Measurements from ENCODE around the gene IZUMO4.
A peak's percentile ranks its signal among the peaks of the same experiment; 100 is the strongest.

Gene IZUMO4

GRCh38 chr19:2064788-2065524 lies 31.8 kb upstream of the IZUMO4 start:
- Mint-ChIP-seq H3K27ac (peak overlapping the region; percentile 54), H3K36me3 (peaks cover 0 to 11% of the 10 kb centered on the region in 2 donors), H3K4me1 (peaks cover 24 to 55% of the 10 kb centered on the region in 2 donors), H3K27me3 (no peaks in the 10 kb centered on the region), H3K9me3 (no peaks in the 10 kb centered on the region), H3K4me3 (no peak overlapping the region)
- DNase-seq (no peak), ATAC-seq (replicated peaks) (no peak)

- peak overlapping the region; percentile 20 for H3K27ac Mint-ChIP-seq
- no peak overlapping the region for H3K4me3 Mint-ChIP-seq
- no peaks in the 10 kb centered on the region for H3K27me3 Mint-ChIP-seq
- H3K4me1 Mint-ChIP-seq: peaks cover 25 to 72% of the 10 kb centered on the region in 2 donors
- H3K9me3 Mint-ChIP-seq: no peaks in the 10 kb centered on the region
- DNase-seq (no peak), ATAC-seq (replicated peaks) (no peak)
- peaks cover 30 to 49% of the 10 kb centered on the region in 2 donors for H3K36me3 Mint-ChIP-seq
These were observed 26.3 kb upstream of the IZUMO4 start for GRCh38 chr19:2070436-2070827.

- no peaks in the 10 kb centered on the region for H3K27me3 Mint-ChIP-seq
- H3K9me3 Mint-ChIP-seq: no peaks in the 10 kb centered on the region
- ATAC-seq (replicated peaks): no peak
- peak overlapping the region in 1 of 2 donors; percentile 50 for H3K4me3 Mint-ChIP-seq
- H3K36me3 Mint-ChIP-seq: peaks cover 34 to 53% of the 10 kb centered on the region in 2 donors
- H3K27ac Mint-ChIP-seq: peak overlapping the region; percentile 94
- H3K4me1 Mint-ChIP-seq: peaks cover 27 to 76% of the 10 kb centered on the region in 2 donors
- DNase-seq: no peak
These were observed 25.6 kb upstream of the IZUMO4 start for GRCh38 chr19:2070986-2071673.

- DNase-seq: no peak
- peaks cover 49 to 66% of the 10 kb centered on the region in 2 donors for H3K36me3 Mint-ChIP-seq
- no peaks in the 10 kb centered on the region for H3K9me3 Mint-ChIP-seq
- H3K27me3 Mint-ChIP-seq: no peaks in the 10 kb centered on the region
- peak overlapping the region; percentile 86 for H3K27ac Mint-ChIP-seq
- H3K4me1 Mint-ChIP-seq: peaks cover 28 to 72% of the 10 kb centered on the region in 2 donors
- no peak for ATAC-seq (replicated peaks)
- H3K4me3 Mint-ChIP-seq: peak overlapping the region in 1 of 2 donors; percentile 13
These were observed 23.8 kb upstream of the IZUMO4 start for GRCh38 chr19:2072757-2073551.

GRCh38 chr19:2076526-2076944 lies 20.2 kb upstream of the IZUMO4 start:
- no peaks in the 10 kb centered on the region for H3K27me3 Mint-ChIP-seq
- no peak for DNase-seq
- H3K4me1 Mint-ChIP-seq: peaks cover 34 to 64% of the 10 kb centered on the region in 2 donors
- no peaks in the 10 kb centered on the region for H3K9me3 Mint-ChIP-seq
- H3K36me3 Mint-ChIP-seq: peaks cover 69 to 72% of the 10 kb centered on the region in 2 donors
- H3K27ac Mint-ChIP-seq: peak overlapping the region; percentile 47
- ATAC-seq (replicated peaks): peak in 1 of 2 donors; percentile 24
- no peak overlapping the region for H3K4me3 Mint-ChIP-seq

- DNase-seq (no peak), ATAC-seq (replicated peaks) (no peak)
- Mint-ChIP-seq H3K36me3 (peaks cover 66 to 74% of the 10 kb centered on the region in 2 donors), H3K9me3 (no peaks in the 10 kb centered on the region), H3K4me1 (peaks cover 36 to 68% of the 10 kb centered on the region in 2 donors), H3K27me3 (no peaks in the 10 kb centered on the region), H3K27ac (peak overlapping the region; percentile 51), H3K4me3 (no peak overlapping the region)
These were observed 19.3 kb upstream of the IZUMO4 start for GRCh38 chr19:2077398-2077797.

GRCh38 chr19:2077833-2078619 lies 18.7 kb upstream of the IZUMO4 start:
- peaks cover 39 to 68% of the 10 kb centered on the region in 2 donors for H3K4me1 Mint-ChIP-seq
- peak overlapping the region; percentile 51 for H3K27ac Mint-ChIP-seq
- no peaks in the 10 kb centered on the region for H3K9me3 Mint-ChIP-seq
- no peak for DNase-seq
- no peak overlapping the region for H3K4me3 Mint-ChIP-seq
- peaks cover 66 to 74% of the 10 kb centered on the region in 2 donors for H3K36me3 Mint-ChIP-seq
- no peak for ATAC-seq (replicated peaks)
- no peaks in the 10 kb centered on the region for H3K27me3 Mint-ChIP-seq

GRCh38 chr19:2079076-2079864 lies 17.4 kb upstream of the IZUMO4 start:
- H3K27me3 Mint-ChIP-seq: no peaks in the 10 kb centered on the region
- H3K4me1 Mint-ChIP-seq: peaks cover 45 to 69% of the 10 kb centered on the region in 2 donors
- no peaks in the 10 kb centered on the region for H3K9me3 Mint-ChIP-seq
- peak overlapping the region; percentile 72 for H3K4me3 Mint-ChIP-seq
- peak overlapping the region; percentile 89 for H3K27ac Mint-ChIP-seq
- ATAC-seq (replicated peaks) (no peak), DNase-seq (no peak)
- peaks cover 75 to 79% of the 10 kb centered on the region in 2 donors for H3K36me3 Mint-ChIP-seq

- Mint-ChIP-seq H3K4me1 (peaks cover 41 to 69% of the 10 kb centered on the region in 2 donors), H3K27me3 (no peaks in the 10 kb centered on the region), H3K27ac (peak overlapping the region; percentile 89), H3K36me3 (peaks cover 78 to 79% of the 10 kb centered on the region in 2 donors), H3K4me3 (peak overlapping the region; percentile 72), H3K9me3 (no peaks in the 10 kb centered on the region)
- ATAC-seq (replicated peaks) (no peak), DNase-seq (no peak)
These were observed 16.8 kb upstream of the IZUMO4 start for GRCh38 chr19:2079865-2080301.

- no peak for ATAC-seq (replicated peaks)
- H3K4me1 Mint-ChIP-seq: peaks cover 43 to 69% of the 10 kb centered on the region in 2 donors
- H3K4me3 Mint-ChIP-seq: peak overlapping the region; percentile 72
- peak overlapping the region; percentile 89 for H3K27ac Mint-ChIP-seq
- no peaks in the 10 kb centered on the region for H3K9me3 Mint-ChIP-seq
- H3K36me3 Mint-ChIP-seq: peaks cover 80 to 81% of the 10 kb centered on the region in 2 donors
- H3K27me3 Mint-ChIP-seq: no peaks in the 10 kb centered on the region
- DNase-seq: no peak
These were observed 16.3 kb upstream of the IZUMO4 start for GRCh38 chr19:2080336-2080988.

GRCh38 chr19:2081873-2082810 lies 14.6 kb upstream of the IZUMO4 start:
- H3K27ac Mint-ChIP-seq: peak overlapping the region; percentile 100
- DNase-seq: no peak
- peak overlapping the region; percentile 93 to 98 for H3K4me3 Mint-ChIP-seq
- ATAC-seq (replicated peaks): peak; percentile 8 to 13
- H3K36me3 Mint-ChIP-seq: peaks cover 74 to 78% of the 10 kb centered on the region in 2 donors
- H3K4me1 Mint-ChIP-seq: peaks cover 50 to 77% of the 10 kb centered on the region in 2 donors
- H3K9me3 Mint-ChIP-seq: no peaks in the 10 kb centered on the region
- no peaks in the 10 kb centered on the region for H3K27me3 Mint-ChIP-seq

All from stimulated activated naive B cell treated with anti-CD40 and anti-IgM and Interleukin-4, amounts not matched to agents 10 μg/mL and 1 μg/mL and 100 μg/mL, for 72 hours (primary cell).